Endothelial cell of umbilical vein (primary cell): ENCODE data around the gene ANKRD23. TPM values are rescaled to one million over a fixed set of nuclear protein-coding genes. Genes with fewer than 3 reads are reported as not detected.

Experiments
- BruUV-seq: library from RNA; stranded (reverse); fragments of 400-500 nt; replicated peaks from 2 replicates; lab custom pipeline; 2021; lab: Mats Ljungman, UMichigan
- CTCF ChIA-PET: fragments of 300-600, 350-600 bp; sonication (Branson Sonifier 250); formaldehyde crosslinking; loops from one replicate; lab custom pipeline; 2021; ENCODE audit warnings: antibody characterized with exemption, inconsistent platforms; lab: Charles Lee
- POLR2A ChIA-PET: fragments of 300-600, 350-600 bp; sonication (Branson Sonifier 250); formaldehyde crosslinking; loops from one replicate; lab custom pipeline; 2021; ENCODE audit warnings: antibody characterized with exemption, inconsistent platforms; lab: Charles Lee
- DNase-seq: peaks from one replicate; pipeline ENCODE4 v3.0.0-alpha.2; 2011; ENCODE audit warnings: low read depth, low spot score
- FAIRE-seq: peaks from 2 replicates; lab custom pipeline; 2011; peaks lifted over from hg19 to GRCh38; lab: Jason Lieb, UNC
- H2AFZ ChIP-seq: 2 replicates; pipeline ENCODE4 v1.6.0; 2012; ENCODE audit warnings: low read depth, low read length, control low read depth, inconsistent platforms
- H3K27ac ChIP-seq: 2 replicates; pipeline ENCODE4 v1.5.1; 2011; ENCODE audit warnings: low read depth, mild to moderate bottlenecking, control low read depth, low read length, moderate library complexity; ENCODE audit not compliant: insufficient read depth
- H3K27me3 ChIP-seq, 2 experiments: 2 replicates each; pipeline versions ENCODE4 v1.6.0 to v1.6.1; 2011; ENCODE audit warnings: low read length in 2 of 2, mixed read lengths in 1 of 2; ENCODE audit not compliant: control insufficient read depth in 2 of 2, insufficient read depth in 2 of 2
- H3K36me3 ChIP-seq, 2 experiments: 2 replicates in 1 of 2; 3 replicates in 1 of 2; pipeline ENCODE4 v1.5.1; 2011; ENCODE audit warnings: low read length in 2 of 2, mild to moderate bottlenecking in 1 of 2, moderate library complexity in 1 of 2; ENCODE audit not compliant: control insufficient read depth in 2 of 2, insufficient read depth in 2 of 2; ENCODE audit errors: extremely low read depth in 1 of 2
- H3K4me1 ChIP-seq: 3 replicates; pipeline ENCODE4 v1.5.1; 2011; ENCODE audit warnings: mild to moderate bottlenecking, low read length; ENCODE audit not compliant: control insufficient read depth, insufficient read depth; ENCODE audit errors: extremely low read depth
- H3K4me2 ChIP-seq: 2 replicates; pipeline ENCODE4 v1.6.1; 2011; ENCODE audit warnings: low read length, control low read depth, mixed read lengths; ENCODE audit not compliant: insufficient read depth
- H3K4me3 ChIP-seq, 3 experiments: fragments of 200-600 bp in 1 of 3; sonication (generic), shearing (Covaris generic) in 1 of 3; replicated peaks in 1 of 3; 2 replicates each; pipeline ENCODE4 v1.5.1; 2011 to 2016; ENCODE audit warnings: control low read depth in 3 of 3, low read length in 3 of 3, mild to moderate bottlenecking in 2 of 3, inconsistent platforms in 1 of 3, low read depth in 1 of 3, moderate library complexity in 1 of 3; ENCODE audit not compliant: insufficient read depth in 1 of 3
- H3K79me2 ChIP-seq: 2 replicates; pipeline ENCODE4 v1.6.0; 2012; ENCODE audit warnings: low read length, inconsistent platforms; ENCODE audit not compliant: control insufficient read depth, insufficient read depth
- H3K9ac ChIP-seq: replicated peaks from 2 replicates; pipeline ENCODE3; 2011; ENCODE audit warnings: low read length, control low read depth; ENCODE audit not compliant: insufficient read depth; ENCODE audit errors: extremely low read depth
- H3K9me1 ChIP-seq: replicated peaks from 3 replicates; pipeline ENCODE4 v1.6.0; 2011; ENCODE audit warnings: mild to moderate bottlenecking, low read length; ENCODE audit not compliant: control insufficient read depth, insufficient read depth; ENCODE audit errors: extremely low read depth
- H3K9me3 ChIP-seq: replicated peaks from 2 replicates; pipeline ENCODE4 v1.5.1; 2012; ENCODE audit warnings: low read length, inconsistent platforms; ENCODE audit not compliant: control insufficient read depth, insufficient read depth
- H4K20me1 ChIP-seq: replicated peaks from 2 replicates; pipeline ENCODE3; 2011; ENCODE audit warnings: mild to moderate bottlenecking, low read length; ENCODE audit not compliant: control insufficient read depth, insufficient read depth; ENCODE audit errors: extremely low read depth
- CTCF ChIP-seq, 2 donors: IDR thresholded peaks; 1 replicate in 1 of 2; 2 replicates in 1 of 2; pipeline ENCODE4 v1.5.1; 2011; ENCODE audit warnings: low read length in 2 of 2, mild to moderate bottlenecking in 2 of 2, moderate library complexity in 2 of 2, control low read depth in 1 of 2, inconsistent platforms in 1 of 2, low read depth in 1 of 2; ENCODE audit not compliant: insufficient read depth in 1 of 2; ENCODE audit errors: extremely low read depth in 1 of 2
- EZH2 ChIP-seq: IDR thresholded peaks from 2 replicates; pipeline ENCODE4 v1.6.1; 2012; ENCODE audit warnings: borderline replicate concordance, low read depth, mild to moderate bottlenecking, moderate library complexity, low read length, inconsistent platforms; ENCODE audit not compliant: severe bottlenecking
- FOS ChIP-seq: IDR thresholded peaks from 2 replicates; pipeline ENCODE4 v1.6.1; 2011; ENCODE audit warnings: mild to moderate bottlenecking, low read length, moderate library complexity, borderline replicate concordance; ENCODE audit not compliant: insufficient read depth
- GATA2 ChIP-seq: IDR thresholded peaks from 2 replicates; pipeline ENCODE4 v1.7.0; 2011; ENCODE audit warnings: low read depth, mild to moderate bottlenecking, moderate library complexity, mixed read lengths, low read length; ENCODE audit not compliant: insufficient read length, insufficient read depth
- JUN ChIP-seq: IDR thresholded peaks from 2 replicates; pipeline ENCODE4 v1.6.1; 2011; ENCODE audit warnings: borderline replicate concordance, low read depth; ENCODE audit not compliant: insufficient read length, insufficient read depth
- MYC ChIP-seq: IDR thresholded peaks from one replicate; pipeline ENCODE4 v1.6.1; 2011; ENCODE audit warnings: mild to moderate bottlenecking, low read depth, low read length
- POLR2A ChIP-seq: IDR thresholded peaks from 2 replicates; pipeline ENCODE4 v1.6.1; 2012; ENCODE audit warnings: low read depth, mild to moderate bottlenecking, control low read depth, low read length
- POLR2AphosphoS5 ChIP-seq: IDR thresholded peaks from 2 replicates; pipeline ENCODE4 v1.6.1; 2012; ENCODE audit warnings: low read depth, mild to moderate bottlenecking, control low read depth, low read length, moderate library complexity; ENCODE audit not compliant: insufficient read depth
- dilution Hi-C: fragments of 300-500 bp; cut with MboI; formaldehyde crosslinking; loops from one replicate; pipeline ENCODE4 v1.15.0; 2019; ENCODE audit warnings: low sequenced_read_pairs; ENCODE audit not compliant: extremely low pct_ligation_motif_present
- intact Hi-C: fragments of 100-400 bp; cut with micrococcal nuclease; formaldehyde crosslinking; loops from one replicate; pipeline ENCODE4 v1.10.0; 2022
- polyA plus RNA-seq, 4 experiments: library from polyadenylated mRNA; depleted of rRNA in 3 of 4; stranded (reverse) in 3 of 4; unstranded in 1 of 4; fragments of >200 nt; gene quantifications; 2 replicates each; pipeline versions ENCODE4 v1.2.1 to v1.2.3, GENCODE V29; 2011 to 2012; ENCODE audit warnings: missing spikeins in 1 of 4
- total RNA-seq: library from RNA; stranded (reverse); gene quantifications from 2 replicates; pipeline ENCODE4 v1.2.3, GENCODE V29; 2021
- TF ChIP-seq, protein P1 (sequence below): IDR thresholded peaks from 2 replicates; pipeline ENCODE4 v1.6.1; 2011; ENCODE audit not compliant: insufficient read depth, insufficient read length

The ANKRD23 gene
- total and polyA plus RNA-seq, 2 donors (not counting 3 experiments of a cell fraction or from before 2014, with no cell fraction given) = 1.7 to 3.6 TPM

- no peak for TF ChIP-seq FOS
- TF ChIP-seq EZH2 = no peak
- TF ChIP-seq, protein P1, sequence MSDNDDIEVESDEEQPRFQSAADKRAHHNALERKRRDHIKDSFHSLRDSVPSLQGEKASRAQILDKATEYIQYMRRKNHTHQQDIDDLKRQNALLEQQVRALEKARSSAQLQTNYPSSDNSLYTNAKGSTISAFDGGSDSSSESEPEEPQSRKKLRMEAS = no peak
- no peak for TF ChIP-seq POLR2AphosphoS5
- TF ChIP-seq JUN = no peak
- no peak for TF ChIP-seq GATA2
- no peak for TF ChIP-seq POLR2A
- no peak for TF ChIP-seq MYC
- no peak for TF ChIP-seq CTCF (IDR thresholded peaks at IDR 0.05; ENCODE audit: extremely low read depth in 1 of 2, insufficient read depth in 1 of 2, low read depth in 1 of 2, low read length in 2 of 2)
- Histone ChIP-seq H3K9ac (no peak overlapping the region), H3K4me1 (peaks cover 30% of the 10 kb centered on the region), H3K4me2 (peak overlapping the region; percentile 36), H3K9me1 (no peaks in the 10 kb centered on the region), H4K20me1 (no peaks in the 10 kb centered on the region), H3K9me3 (no peaks in the 10 kb centered on the region), H2AFZ (no peak overlapping the region), H3K27ac (no peak overlapping the region), H3K27me3 (peaks cover 8 to 14% of the 10 kb centered on the region in 2 experiments), H3K4me3 (no peak overlapping the region), H3K79me2 (no peaks in the 10 kb centered on the region), H3K36me3 (peaks cover 4 to 38% of the 10 kb centered on the region in 2 experiments)
- no TSS peak for BruUV-seq
- DNase-seq = no peak
- ChIA-PET POLR2A (no interaction called here), CTCF (interaction anchor here (6.5 kb wide), 1 partner anchor 7 kb away, joined by 81 read pairs; the partner anchor contains the start of gene ANKRD39)
- dilution Hi-C loops = no loop called here
- no peak for FAIRE-seq
- intact Hi-C loops = no loop called here
Observed at GRCh38 chr2:96866149-96866548, 22.3 kb upstream of the ANKRD23 start.
